K562 (cell line): ENCODE data around the gene OSBPL7. TPM values are rescaled to one million over a fixed set of nuclear protein-coding genes. Genes with fewer than 3 reads are reported as not detected.

Experiments
- ARID3B ChIP-seq: fragments of 250-450 bp; sonication (Bioruptor Pico); IDR thresholded peaks from 2 replicates; pipeline ENCODE4 v1.4.0; 2020; ENCODE audit warnings: borderline replicate concordance
- CEBPG ChIP-seq, 3 experiments: fragments of 200-800 bp in 1 of 3; sonication (Bioruptor generic) in 1 of 3; sonication (generic) in 1 of 3; formaldehyde crosslinking in 1 of 3; IDR thresholded peaks in 2 of 3; conservative IDR thresholded peaks in 1 of 3; 2 replicates each; pipeline versions ENCODE4 v1.6.1 to v1.8.0; 2016 to 2022; ENCODE audit warnings: missing compliant biosample characterization in 2 of 3, missing genetic modification characterization in 2 of 3, mild to moderate bottlenecking in 1 of 3, missing genetic modification reagents in 1 of 3
- DDX20 ChIP-seq: fragments of 450-650 bp; IDR thresholded peaks from 2 replicates; pipeline ENCODE4 v1.6.1; 2016; ENCODE audit warnings: missing genetic modification characterization, low read depth, mild to moderate bottlenecking, missing compliant biosample characterization, moderate library complexity
- E2F1 ChIP-seq: sonication (generic); formaldehyde crosslinking; IDR thresholded peaks from 2 replicates; pipeline ENCODE4 v1.8.1; 2023; ENCODE audit warnings: mild to moderate bottlenecking, missing genetic modification reagents, moderate library complexity
- ETV1 ChIP-seq: fragments of 450-650 bp; conservative IDR thresholded peaks from 2 replicates; pipeline ENCODE4 v1.6.1; 2016; ENCODE audit warnings: missing genetic modification characterization, control low read depth, low read depth, missing compliant biosample characterization
- ETV5 ChIP-seq: sonication (generic); formaldehyde crosslinking; IDR thresholded peaks from 2 replicates; pipeline ENCODE4 v1.4.0; 2020; ENCODE audit warnings: low read depth, mild to moderate bottlenecking, missing genetic modification reagents
- GMEB1 ChIP-seq: fragments of 250-450 bp; sonication (Bioruptor Pico); IDR thresholded peaks from 2 replicates; pipeline ENCODE4 v1.4.0; 2020; ENCODE audit warnings: mild to moderate bottlenecking
- GTF3C2 ChIP-seq: IDR thresholded peaks from 3 replicates; pipeline ENCODE4 v1.6.1; 2011; ENCODE audit warnings: borderline replicate concordance, mild to moderate bottlenecking, moderate library complexity; ENCODE audit not compliant: insufficient read length; ENCODE audit errors: extremely low read depth
- HDAC2 ChIP-seq: fragments of 450-650 bp; IDR thresholded peaks from 2 replicates; pipeline ENCODE4 v1.6.1; 2016; ENCODE audit warnings: mild to moderate bottlenecking
- HOXB6 ChIP-seq: fragments of 250-450 bp; sonication (Bioruptor Pico); IDR thresholded peaks from 2 replicates; pipeline ENCODE4 v1.5.1; 2022; ENCODE audit warnings: mild to moderate bottlenecking, borderline replicate concordance
- KDM4B ChIP-seq, 2 experiments: fragments of 450-650 bp in 1 of 2; sonication (generic) in 1 of 2; IDR thresholded peaks; 2 replicates each; pipeline ENCODE4 v1.6.1; 2016 to 2017; ENCODE audit warnings: borderline replicate concordance in 2 of 2, antibody characterized with exemption in 1 of 2, low read depth in 1 of 2, mild to moderate bottlenecking in 1 of 2
- MAFF ChIP-seq: IDR thresholded peaks from 2 replicates; pipeline ENCODE4 v1.6.1; 2012; ENCODE audit warnings: low read length, improper control_type of control experiment
- MCM3 ChIP-seq: fragments of 450-650 bp; IDR thresholded peaks from 2 replicates; pipeline ENCODE4 v1.6.1; 2016
- NR2F6 ChIP-seq: fragments of 450-650 bp; formaldehyde crosslinking; IDR thresholded peaks from 2 replicates; pipeline ENCODE4 v1.4.0; 2020; ENCODE audit warnings: mild to moderate bottlenecking
- PYGO2 ChIP-seq: fragments of 450-650 bp; IDR thresholded peaks from 2 replicates; pipeline ENCODE4 v1.6.1; 2016; ENCODE audit warnings: mild to moderate bottlenecking, missing genetic modification characterization, moderate library complexity, missing compliant biosample characterization
- SIRT6 ChIP-seq: IDR thresholded peaks from one replicate; pipeline ENCODE4 v1.6.1; 2012; ENCODE audit warnings: low read depth, mild to moderate bottlenecking, control low read depth, inconsistent platforms, low read length, moderate library complexity
- SMARCA4 ChIP-seq: fragments of 450-650 bp; IDR thresholded peaks from 2 replicates; pipeline ENCODE4 v1.6.1; 2016
- THRAP3 ChIP-seq: fragments of 450-650 bp; IDR thresholded peaks from 2 replicates; pipeline ENCODE4 v1.6.1; 2016; ENCODE audit warnings: mild to moderate bottlenecking, inconsistent platforms, borderline replicate concordance
- ZBTB8A ChIP-seq: fragments of 450-650 bp; IDR thresholded peaks from 2 replicates; pipeline ENCODE4 v1.6.1; 2018; ENCODE audit warnings: mild to moderate bottlenecking, moderate library complexity; ENCODE audit not compliant: partially characterized antibody
- ZNF140 ChIP-seq: fragments of 250-450 bp; sonication (Bioruptor Pico); IDR thresholded peaks from 2 replicates; pipeline ENCODE4 v1.8.0; 2021; ENCODE audit warnings: moderate library complexity, mild to moderate bottlenecking, inconsistent platforms
- ZNF143 ChIP-seq: sonication (generic); formaldehyde crosslinking; IDR thresholded peaks from 2 replicates; pipeline ENCODE4 v1.9.0; 2022; ENCODE audit warnings: mild to moderate bottlenecking, missing genetic modification reagents
- polyA plus RNA-seq, 8 experiments: library from polyadenylated mRNA; depleted of rRNA in 4 of 8; stranded (reverse) in 5 of 8; unstranded in 3 of 8; fragments of >200 nt; fragmentation: Nextera tagmentation in 2 of 8; fragmentation: Illumina TruSeq in 1 of 8; extraction: Ambion mirVana in 2 of 8; extraction: Trizol in 1 of 8; gene quantifications; 2 replicates each; pipeline versions ENCODE4 v1.2.1 to v1.2.3, GENCODE V29; 2011 to 2014; ENCODE audit warnings: inconsistent platforms in 1 of 8, missing spikeins in 1 of 8
- total RNA-seq, 7 experiments: library from RNA; depleted of rRNA in 6 of 7; stranded (reverse); fragments of >200 nt in 6 of 7; fragmentation: Illumina TruSeq in 2 of 7; extraction: Trizol in 2 of 7; gene quantifications; 2 replicates each; pipeline versions ENCODE4 v1.2.1 to v1.2.3, GENCODE V29; 2011 to 2021; ENCODE audit warnings: low replicate concordance in 1 of 7

Gene OSBPL7
- total and polyA plus RNA-seq, 9 of the 15 experiments (the other 6 are each of a cell fraction or from before 2014, with no cell fraction given), result 0.32 to 11.9 (median 5.8) TPM

- TF ChIP-seq CEBPG (CRISPR knock-in tag; IDR thresholded peaks at IDR 0.05) (no peak), CEBPG (tag; conservative IDR thresholded peaks at IDR 0.05 in 1 of 2, IDR thresholded peaks at IDR 0.05 in 1 of 2) (no peak), DDX20 (tag) (no peak), ETV5 (CRISPR knock-in tag) (peak; percentile 61), THRAP3 (no peak), MCM3 (no peak), SMARCA4 (no peak; the same call in 1 of the 2 replicates), GTF3C2 (no peak), ZNF140 (CRISPR knock-in tag) (no peak), GMEB1 (CRISPR knock-in tag) (0 out of 2 replicates have a peak, but pooled peaks have one; percentile 36), HOXB6 (CRISPR knock-in tag) (no peak), ARID3B (CRISPR knock-in tag) (no peak), NR2F6 (CRISPR knock-in tag) (no peak), ZBTB8A (no peak), HDAC2 (0 out of 2 replicates have a peak, but pooled peaks have one; percentile 17), E2F1 (no peak), ETV1 (tag) (no peak), SIRT6 (no peak), ZNF143 (CRISPR knock-in tag) (no peak), PYGO2 (tag) (no peak), KDM4B (IDR thresholded peaks at IDR 0.05; ENCODE audit: borderline replicate concordance in 2 of 2, low read depth in 1 of 2) (no peak), MAFF (no peak)
These were observed 19.3 kb upstream of the OSBPL7 start, which contains the start of gene SCRN2 (continued) for GRCh38 chr17:47840742-47841487.
